IMR-90 (cell line): ENCODE data around the gene MEIS1. TPM values are rescaled to one million over a fixed set of nuclear protein-coding genes. Genes with fewer than 3 reads are reported as not detected.
A peak's percentile ranks its signal among the peaks of the same experiment; 100 is the strongest.

Source experiments
- ATAC-seq: fragments of 200-7000 bp; cut with Tn5 transposase; 2 replicates; pipeline ENCODE4 v1.9.1; 2020; ENCODE audit warnings: low read depth, mild to moderate bottlenecking, moderate library complexity
- BruUV-seq: library from RNA; stranded (reverse); fragments of 400-500 nt; replicated peaks from 2 replicates; lab custom pipeline; 2021; lab: Mats Ljungman, UMichigan
- CTCF ChIA-PET: fragments of 300-600 bp; formaldehyde crosslinking; extraction: SDS; loops from one replicate; lab custom pipeline; 2021; ENCODE audit warnings: antibody characterized with exemption; lab: Yijun Ruan, JAX
- POLR2A ChIA-PET: fragments of 300-600 bp; sonication (Branson Sonifier 250); formaldehyde crosslinking; loops from one replicate; lab custom pipeline; 2022; ENCODE audit warnings: antibody characterized with exemption; ENCODE audit not compliant: unreplicated experiment; lab: Charles Lee
- DNase-seq: peaks from one replicate; pipeline ENCODE4 v3.0.0; 2013
- H2AFZ ChIP-seq: replicated peaks from 2 replicates; pipeline ENCODE3; 2013; ENCODE audit warnings: low read length, mild to moderate bottlenecking; ENCODE audit not compliant: poor library complexity
- H2AK5ac ChIP-seq: 2 replicates; pipeline ENCODE4 v1.6.1; 2013; ENCODE audit warnings: low read depth, low read length, inconsistent platforms
- H2AK9ac ChIP-seq: replicated peaks from 2 replicates; pipeline ENCODE3; 2013; ENCODE audit warnings: mild to moderate bottlenecking, low read depth, low read length, moderate library complexity; ENCODE audit not compliant: poor library complexity
- H2BK120ac ChIP-seq: 2 replicates; pipeline ENCODE4 v1.6.1; 2013; ENCODE audit warnings: low read depth, low read length, inconsistent platforms
- H2BK15ac ChIP-seq: 3 replicates; pipeline ENCODE4 v1.6.1; 2013; ENCODE audit warnings: low read depth, low read length, inconsistent platforms
- H2BK20ac ChIP-seq: 2 replicates; pipeline ENCODE4 v1.6.1; 2013; ENCODE audit warnings: low read depth, mild to moderate bottlenecking, inconsistent platforms, low read length, moderate library complexity
- H2BK5ac ChIP-seq: 2 replicates; pipeline ENCODE4 v1.6.1; 2013; ENCODE audit warnings: mild to moderate bottlenecking, low read depth, low read length, inconsistent platforms; ENCODE audit not compliant: poor library complexity, severe bottlenecking
- H3K14ac ChIP-seq: replicated peaks from 2 replicates; pipeline ENCODE4 v1.6.1; 2013; ENCODE audit warnings: low read depth, low read length, inconsistent platforms
- H3K18ac ChIP-seq: 2 replicates; pipeline ENCODE4 v1.6.1; 2013; ENCODE audit warnings: low read depth, low read length, control low read depth
- H3K23ac ChIP-seq: 2 replicates; pipeline ENCODE4 v1.6.1; 2013; ENCODE audit warnings: low read depth, low read length, inconsistent platforms
- H3K27ac ChIP-seq: 2 replicates; pipeline ENCODE4 v1.5.1; 2013; ENCODE audit warnings: mild to moderate bottlenecking, control low read depth, low read length; ENCODE audit not compliant: insufficient read depth
- H3K27me3 ChIP-seq: 2 replicates; pipeline ENCODE4 v1.6.1; 2013; ENCODE audit warnings: low read length; ENCODE audit not compliant: control insufficient read depth, insufficient read depth
- H3K36me3 ChIP-seq: 2 replicates; pipeline ENCODE4 v1.6.1; 2013; ENCODE audit warnings: low read length, mixed read lengths; ENCODE audit not compliant: control insufficient read depth, insufficient read depth
- H3K4ac ChIP-seq: 2 replicates; pipeline ENCODE4 v1.6.1; 2013; ENCODE audit warnings: low read depth, low read length, inconsistent platforms
- H3K4me1 ChIP-seq: 2 replicates; pipeline ENCODE4 v1.6.1; 2013; ENCODE audit warnings: low read length, mixed read lengths; ENCODE audit not compliant: control insufficient read depth, insufficient read depth
- H3K4me2 ChIP-seq: 2 replicates; pipeline ENCODE4 v1.6.1; 2013; ENCODE audit warnings: low read depth, mild to moderate bottlenecking, control low read depth, low read length, moderate library complexity
- H3K4me3 ChIP-seq: 2 replicates; pipeline ENCODE4 v1.5.1; 2013; ENCODE audit warnings: low read depth, mild to moderate bottlenecking, control low read depth, low read length, moderate library complexity; ENCODE audit not compliant: insufficient read depth
- H3K56ac ChIP-seq: 2 replicates; pipeline ENCODE4 v1.6.1; 2013; ENCODE audit warnings: low read length, inconsistent platforms; ENCODE audit not compliant: insufficient read depth; ENCODE audit errors: extremely low read depth
- H3K79me1 ChIP-seq, 2 experiments: 2 replicates each; pipeline ENCODE4 v1.6.1; 2013; ENCODE audit warnings: low read length in 2 of 2, inconsistent platforms in 1 of 2, low read depth in 1 of 2
- H3K9ac ChIP-seq: 2 replicates; pipeline ENCODE4 v1.6.1; 2013; ENCODE audit warnings: low read depth, low read length, control low read depth
- H3K9me1 ChIP-seq: 2 replicates; pipeline ENCODE4 v1.6.1; 2013; ENCODE audit warnings: low read length, inconsistent platforms; ENCODE audit not compliant: insufficient read depth
- H3K9me3 ChIP-seq: 2 replicates; pipeline ENCODE4 v1.6.1; 2013; ENCODE audit warnings: low read length; ENCODE audit not compliant: control insufficient read depth, insufficient read depth
- H4K20me1 ChIP-seq: 2 replicates; pipeline ENCODE4 v1.6.1; 2013; ENCODE audit warnings: low read length, inconsistent platforms; ENCODE audit not compliant: insufficient read depth
- H4K5ac ChIP-seq: 2 replicates; pipeline ENCODE4 v1.6.1; 2013; ENCODE audit warnings: mild to moderate bottlenecking, low read depth, low read length, control low read depth
- H4K8ac ChIP-seq, 2 experiments: 2 replicates each; pipeline ENCODE4 v1.6.1; 2013; ENCODE audit warnings: low read depth in 2 of 2, low read length in 2 of 2, control low read depth in 1 of 2, inconsistent platforms in 1 of 2
- H4K91ac ChIP-seq: 2 replicates; pipeline ENCODE4 v1.6.1; 2013; ENCODE audit warnings: low read depth, low read length, inconsistent platforms; ENCODE audit not compliant: insufficient read depth
- CEBPB ChIP-seq: IDR thresholded peaks from 2 replicates; pipeline ENCODE4 v1.6.1; 2012; ENCODE audit warnings: low read depth, low read length, improper control_type of control experiment
- FOS ChIP-seq: fragments of 150-350 bp; IDR thresholded peaks from 2 replicates; pipeline ENCODE4 v1.6.1; 2016; ENCODE audit warnings: low read depth, low read length
- MXI1 ChIP-seq: IDR thresholded peaks from 2 replicates; pipeline ENCODE4 v1.6.1; 2012; ENCODE audit warnings: low read depth, mild to moderate bottlenecking, low read length, moderate library complexity, borderline replicate concordance
- dilution Hi-C: fragments of 300-500 bp; cut with HindIII; formaldehyde crosslinking; loops from one replicate; pipeline ENCODE4 v1.14.3; 2018; ENCODE audit warnings: low sequenced_read_pairs; ENCODE audit not compliant: unreplicated experiment
- in situ Hi-C: fragments of 300-500 bp; cut with MboI; formaldehyde crosslinking; loops from 3 replicates; pipeline ENCODE4 v1.14.3; 2019; ENCODE audit warnings: low sequenced_read_pairs, inconsistent platforms, mixed read lengths
- intact Hi-C: fragments of 100-400 bp; cut with micrococcal nuclease; formaldehyde crosslinking; loops from 2 replicates; pipeline ENCODE4 v1.10.0; 2022
- polyA plus RNA-seq, 3 experiments: library from polyadenylated mRNA; depleted of rRNA; stranded (reverse); fragments of >200 nt; gene quantifications; 2 replicates each; pipeline ENCODE4 v1.2.3, GENCODE V29; 2012; ENCODE audit warnings: low replicate concordance in 1 of 3
- total RNA-seq: library from RNA; depleted of rRNA; stranded (reverse); fragments of >200 nt; gene quantifications from 2 replicates; pipeline ENCODE4 v1.2.3, GENCODE V29; 2012
- TF ChIP-seq, protein P1 (sequence below): conservative IDR thresholded peaks from 2 replicates; pipeline ENCODE4 v1.5.1; 2012; ENCODE audit warnings: mild to moderate bottlenecking, low read depth, low read length, improper control_type of control experiment
- TF ChIP-seq, protein P2 (sequence below): fragments of 150-350 bp; IDR thresholded peaks from 2 replicates; pipeline ENCODE4 v1.6.1; 2017; ENCODE audit warnings: mild to moderate bottlenecking, antibody characterized with exemption, low read length, low read depth

Gene MEIS1
- total and polyA plus RNA-seq, 2 of the 4 experiments (the other 2 are of a cell fraction): 54.4 to 157 TPM

DNA sequence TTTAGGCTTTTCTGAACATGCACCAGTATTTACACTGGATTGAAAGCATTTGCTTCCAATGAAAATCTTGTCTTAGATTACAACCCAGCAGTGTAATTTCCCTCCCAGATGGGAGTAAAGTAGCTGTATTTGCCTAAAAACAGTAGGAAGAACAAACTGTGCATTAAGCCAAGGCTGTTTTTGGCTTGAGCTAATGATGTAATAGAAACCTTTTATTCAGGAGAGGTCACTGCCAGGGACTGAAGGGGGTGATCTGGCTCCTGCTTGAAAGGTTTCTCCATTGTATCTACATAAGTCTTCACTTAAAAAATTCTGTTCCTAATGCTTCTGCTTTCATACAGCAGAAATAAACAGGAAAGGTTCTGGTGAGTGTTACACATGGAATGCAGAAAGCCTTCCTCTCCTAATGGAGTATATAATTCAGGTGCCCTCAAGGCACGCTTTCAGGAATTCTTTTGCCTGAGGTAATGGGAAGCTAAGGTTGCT is 74.4 kb downstream of the MEIS1 start (continued):
- TF ChIP-seq, protein P1, sequence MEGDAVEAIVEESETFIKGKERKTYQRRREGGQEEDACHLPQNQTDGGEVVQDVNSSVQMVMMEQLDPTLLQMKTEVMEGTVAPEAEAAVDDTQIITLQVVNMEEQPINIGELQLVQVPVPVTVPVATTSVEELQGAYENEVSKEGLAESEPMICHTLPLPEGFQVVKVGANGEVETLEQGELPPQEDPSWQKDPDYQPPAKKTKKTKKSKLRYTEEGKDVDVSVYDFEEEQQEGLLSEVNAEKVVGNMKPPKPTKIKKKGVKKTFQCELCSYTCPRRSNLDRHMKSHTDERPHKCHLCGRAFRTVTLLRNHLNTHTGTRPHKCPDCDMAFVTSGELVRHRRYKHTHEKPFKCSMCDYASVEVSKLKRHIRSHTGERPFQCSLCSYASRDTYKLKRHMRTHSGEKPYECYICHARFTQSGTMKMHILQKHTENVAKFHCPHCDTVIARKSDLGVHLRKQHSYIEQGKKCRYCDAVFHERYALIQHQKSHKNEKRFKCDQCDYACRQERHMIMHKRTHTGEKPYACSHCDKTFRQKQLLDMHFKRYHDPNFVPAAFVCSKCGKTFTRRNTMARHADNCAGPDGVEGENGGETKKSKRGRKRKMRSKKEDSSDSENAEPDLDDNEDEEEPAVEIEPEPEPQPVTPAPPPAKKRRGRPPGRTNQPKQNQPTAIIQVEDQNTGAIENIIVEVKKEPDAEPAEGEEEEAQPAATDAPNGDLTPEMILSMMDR: no peak

DNA sequence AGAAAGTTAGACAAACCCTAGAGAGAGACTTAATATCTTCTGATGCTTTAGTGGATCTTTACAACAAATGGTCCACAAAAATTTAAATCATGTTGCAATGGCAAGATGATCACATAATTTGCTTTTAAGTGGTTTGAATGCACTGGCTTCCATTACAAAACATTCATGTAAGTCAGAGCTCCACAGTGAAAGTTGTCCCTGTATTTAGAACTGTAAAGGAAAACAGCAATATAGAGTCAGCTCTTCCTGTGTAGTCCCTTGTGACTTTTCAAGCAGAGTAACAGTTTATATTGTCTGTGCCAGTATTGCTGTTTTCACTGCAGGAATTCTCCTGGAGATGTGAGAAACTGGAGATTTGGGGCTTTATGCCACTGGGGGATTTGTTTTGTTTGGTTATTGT is 77.7 kb downstream of the MEIS1 start:
- Histone ChIP-seq H3K9ac (no peak overlapping the region), H2BK5ac (peak overlapping the region; percentile 18), H3K9me3 (no peaks in the 10 kb centered on the region), H3K23ac (0 out of 2 replicates have a peak overlapping the region, but pooled peaks have one; percentile 11), H3K14ac (no peak overlapping the region), H3K18ac (no peak overlapping the region), H4K91ac (no peak overlapping the region), H3K4me1 (peaks cover 21% of the 10 kb centered on the region), H2AFZ (no peak overlapping the region), H2BK15ac (no peak overlapping the region), H3K27ac (no peak overlapping the region), H3K36me3 (peaks cover 26% of the 10 kb centered on the region), H4K20me1 (peaks cover 81% of the 10 kb centered on the region), H2AK5ac (no peak overlapping the region), H3K4me3 (no peak overlapping the region), H4K8ac (no peak overlapping the region), H2AK9ac (no peak overlapping the region), H3K79me1 (peaks cover 25 to 69% of the 10 kb centered on the region in 2 experiments), H3K4me2 (no peak overlapping the region), H3K4ac (no peak overlapping the region), H3K27me3 (no peaks in the 10 kb centered on the region), H2BK120ac (no peak overlapping the region), H4K5ac (no peak overlapping the region), H3K56ac (no peak overlapping the region), H2BK20ac (no peak overlapping the region), H3K9me1 (peaks cover 16% of the 10 kb centered on the region)
- BruUV-seq: no TSS peak
- dilution Hi-C loops: no loop called here
- POLR2A ChIA-PET: no interaction called here
- in situ Hi-C loops: no loop called here
- DNase-seq (peak; percentile 44), ATAC-seq (peak; percentile 16; the same call in 1 of the 2 replicates)
- no peak for TF ChIP-seq FOS
- TF ChIP-seq, protein P2, sequence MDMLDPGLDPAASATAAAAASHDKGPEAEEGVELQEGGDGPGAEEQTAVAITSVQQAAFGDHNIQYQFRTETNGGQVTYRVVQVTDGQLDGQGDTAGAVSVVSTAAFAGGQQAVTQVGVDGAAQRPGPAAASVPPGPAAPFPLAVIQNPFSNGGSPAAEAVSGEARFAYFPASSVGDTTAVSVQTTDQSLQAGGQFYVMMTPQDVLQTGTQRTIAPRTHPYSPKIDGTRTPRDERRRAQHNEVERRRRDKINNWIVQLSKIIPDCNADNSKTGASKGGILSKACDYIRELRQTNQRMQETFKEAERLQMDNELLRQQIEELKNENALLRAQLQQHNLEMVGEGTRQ: no peak
- TF ChIP-seq CEBPB: peak; percentile 36; the same call in 1 of the 2 replicates
- TF ChIP-seq MXI1: no peak
- CTCF ChIA-PET: no interaction called here
- intact Hi-C loops: no loop called here
